ENCODE data around the gene GPR68. TPM values are rescaled to one million over a fixed set of nuclear protein-coding genes. Genes with fewer than 3 reads are reported as not detected.

Gene GPR68
- polyA plus RNA-seq, result 0.57 and 0.87 TPM in 2 replicates

GRCh38 chr14:91244501-91244901 is at the start of gene GPR68:
TSS of gene GPR68 (minus strand) at chr14:91244704. CDS start at chr14:91235050, 9,654 bp downstream.

Other genes with a start within 250 kb of the GPR68 start
- 11.7 and 18.9 TPM in 2 replicates for gene RPS6KA5, start 184.1 kb downstream of the GPR68 start, polyA plus RNA-seq
- 14.0 and 20.1 TPM in 2 replicates for gene DGLUCY, start 130.6 kb downstream of the GPR68 start, polyA plus RNA-seq
- gene CCDC88C, start 173.1 kb upstream of the GPR68 start, polyA plus RNA-seq, result 0.17 and 0.41 TPM in 2 replicates

All from Purkinje cell (primary cell).